NK-92 (cell line): ENCODE results near the gene METTL21A.

Experiments
- DNase-seq: peaks from one replicate; lab custom pipeline; 2025; ENCODE audit not compliant: unreplicated experiment; lab: John Stamatoyannopoulos, UW

METTL21A gene

DNA sequence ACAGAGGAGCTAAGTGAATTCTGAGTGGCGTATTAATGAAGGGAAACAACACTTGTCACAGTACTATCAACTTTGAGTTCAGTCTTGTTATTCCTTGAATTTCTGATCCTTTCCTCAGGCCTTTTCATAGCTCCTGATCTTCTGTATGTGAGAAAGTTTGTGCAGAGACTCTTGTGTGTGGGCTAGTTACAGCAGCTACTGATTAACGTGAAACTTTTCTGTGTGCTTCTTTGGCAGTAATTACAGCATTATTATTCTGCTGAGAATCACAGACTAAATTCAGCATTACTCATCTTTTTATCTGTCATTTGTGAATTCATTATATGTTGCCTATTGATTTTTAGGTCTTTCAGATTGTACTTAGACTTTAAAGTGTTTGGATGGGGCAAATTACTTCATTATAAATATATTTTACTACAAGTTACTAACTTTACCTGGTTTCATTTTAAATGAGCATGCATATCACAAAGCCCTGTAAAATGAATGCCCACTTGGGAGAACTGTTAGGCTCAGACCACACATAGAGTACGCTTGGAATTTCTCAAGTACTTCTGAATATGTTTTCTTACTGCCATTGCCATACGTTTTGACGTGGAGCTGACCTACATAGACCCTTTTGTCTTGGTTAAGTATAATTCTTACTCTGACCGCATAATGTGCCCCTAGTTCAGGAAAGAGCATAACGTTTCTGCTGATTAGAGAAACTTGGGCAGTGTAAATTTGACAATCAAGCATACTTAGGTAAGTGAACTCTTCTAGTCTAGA lies 59.3 kb downstream of the METTL21A start:
- DNase-seq, result no peak
